CD4-positive, alpha-beta T cell treated with Interleukin-4 for 1 hour (primary cell): ENCODE data around the gene DAPP1.
A peak's percentile ranks its signal among the peaks of the same experiment; 100 is the strongest.

ENCODE experiments used
- DNase-seq, 2 donors: peaks; one replicate each; pipeline ENCODE4 v3.0.0-alpha.2; 2020 to 2022

DAPP1 gene

GRCh38 chr4:99857307-99857706 lies 40.7 kb downstream of the DAPP1 start:
- no peak for DNase-seq

- no peak for DNase-seq
Observed at GRCh38 chr4:99859618-99860017, 43.0 kb downstream of the DAPP1 start.

- DNase-seq = no peak
Observed at GRCh38 chr4:99860521-99860920, 43.9 kb downstream of the DAPP1 start.

DNA sequence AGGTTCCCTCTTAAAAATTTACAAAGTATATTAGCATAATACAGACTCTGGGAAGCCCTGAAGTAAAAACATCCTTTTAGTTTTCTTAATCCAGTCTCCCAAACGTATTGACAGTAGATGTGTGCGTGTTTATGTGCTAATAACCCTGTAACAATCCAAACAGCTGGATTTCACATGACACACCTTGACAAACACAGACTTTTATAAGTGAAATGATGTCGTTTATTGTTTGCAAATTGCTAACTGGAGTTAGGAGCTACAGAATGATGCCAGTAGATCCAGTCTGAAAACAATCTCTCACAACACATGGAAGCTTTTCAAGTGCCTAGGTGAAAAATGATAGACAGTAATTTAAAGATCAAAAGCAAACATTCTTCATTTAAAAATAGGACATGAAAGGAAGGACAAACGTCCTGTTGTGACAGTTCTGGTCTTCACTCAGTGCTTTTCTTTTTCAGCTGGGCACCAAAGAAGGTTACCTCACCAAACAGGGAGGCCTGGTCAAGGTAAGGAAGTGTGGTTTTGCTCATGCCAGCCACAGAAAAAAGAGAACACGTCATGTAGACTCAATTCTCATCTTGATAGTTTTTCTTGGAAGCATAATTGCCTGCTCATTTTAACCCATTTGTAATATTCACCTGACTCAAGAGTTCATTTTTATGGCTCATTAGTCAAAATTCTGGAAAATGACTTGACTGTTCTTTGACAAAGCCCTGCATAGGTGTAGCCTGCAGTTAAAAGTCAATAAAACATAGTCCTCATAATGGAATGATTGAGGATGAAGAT lies 44.7 kb downstream of the DAPP1 start:
- DNase-seq = no peak

- DNase-seq = no peak
Observed at GRCh38 chr4:99863804-99864203, 47.2 kb downstream of the DAPP1 start.

- no peak for DNase-seq
Observed at GRCh38 chr4:99868126-99868596, 51.5 kb downstream of the DAPP1 start.

- DNase-seq = no peak
Observed at GRCh38 chr4:99872570-99872969, 55.9 kb downstream of the DAPP1 start.

- no peak for DNase-seq
Observed at GRCh38 chr4:99875071-99875470, 58.4 kb downstream of the DAPP1 start.

DNA sequence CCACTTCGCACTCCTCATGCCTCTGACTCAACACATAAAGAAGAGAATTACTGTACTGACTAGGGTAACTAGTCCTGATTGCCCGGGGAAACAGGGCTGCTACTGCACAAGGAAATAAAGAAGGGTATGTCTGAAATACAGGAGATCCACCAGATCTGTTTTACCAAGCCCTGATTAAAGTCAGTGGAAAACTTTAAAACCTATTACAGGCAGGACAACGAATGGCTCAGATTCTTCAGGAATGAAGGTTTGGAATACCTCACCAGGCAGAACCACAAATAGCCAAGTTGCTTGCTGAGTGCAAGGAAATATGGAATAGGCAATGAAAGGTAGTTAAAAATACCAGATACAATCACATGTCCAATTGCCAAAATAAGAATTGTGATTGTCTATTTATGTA lies 60.3 kb downstream of the DAPP1 start:
- DNase-seq = no peak

DNA sequence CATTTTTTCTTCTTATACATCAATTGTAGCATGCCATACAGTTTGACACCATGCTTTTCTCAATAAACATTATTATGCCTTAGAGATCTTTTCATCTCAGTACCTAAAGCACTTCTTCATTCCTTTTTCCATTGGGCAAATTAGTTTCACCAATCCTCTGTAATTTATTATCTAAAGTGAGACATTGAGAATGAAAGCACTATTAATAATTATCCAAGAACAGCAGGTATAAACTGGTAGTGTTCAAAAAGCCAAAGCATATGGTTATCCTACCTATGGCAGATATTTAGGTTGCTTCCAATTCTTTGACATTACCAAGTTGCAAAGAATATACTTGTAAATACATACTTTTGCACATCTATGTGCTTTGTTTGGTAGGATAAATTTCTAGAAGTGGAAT lies 62.0 kb downstream of the DAPP1 start:
- DNase-seq = no peak

DNA sequence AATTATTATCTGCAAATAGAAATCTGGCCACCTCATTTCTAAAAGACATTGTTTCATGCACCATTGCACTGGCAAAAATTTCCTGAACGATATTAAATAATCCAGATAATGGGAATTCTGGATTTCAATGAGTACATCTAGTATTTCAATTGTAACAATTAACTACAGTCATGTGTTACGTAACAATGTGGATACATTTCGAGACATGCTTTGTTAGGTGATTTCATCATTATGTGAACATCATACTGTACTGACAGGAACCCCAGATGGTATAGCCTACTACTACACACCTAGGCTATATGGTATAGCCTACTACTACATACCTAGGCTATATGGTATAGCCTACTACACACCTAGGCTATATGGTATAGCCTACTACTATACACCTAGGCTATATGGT lies 62.8 kb downstream of the DAPP1 start:
- DNase-seq = no peak

GRCh38 chr4:99885063-99885664 lies 68.5 kb downstream of the DAPP1 start:
- peak; percentile 26 to 66 for DNase-seq

- no peak for DNase-seq
Observed at GRCh38 chr4:99885687-99886086, 69.1 kb downstream of the DAPP1 start.

GRCh38 chr4:99886146-99886545 lies 69.5 kb downstream of the DAPP1 start:
- no peak for DNase-seq

- DNase-seq = no peak
Observed at GRCh38 chr4:99887837-99888236, 71.2 kb downstream of the DAPP1 start.

DNA sequence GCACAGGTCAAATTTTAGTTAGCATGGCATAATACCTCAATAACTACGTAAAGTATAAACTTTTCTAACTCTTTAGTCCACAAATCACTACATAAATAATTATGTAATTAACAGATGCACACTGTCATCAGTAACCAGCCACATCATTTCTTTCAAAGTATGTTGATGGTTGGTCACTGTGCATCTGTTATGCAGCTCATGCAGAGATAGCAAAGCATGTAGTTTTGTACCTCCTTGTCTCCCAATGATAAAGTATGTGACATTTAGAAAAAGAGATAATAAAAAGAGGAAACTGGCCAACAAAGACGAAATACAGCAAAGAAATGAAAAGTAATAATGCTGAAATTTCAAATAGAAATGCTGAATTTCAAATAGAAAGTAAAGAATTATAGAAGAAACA lies 74.7 kb downstream of the DAPP1 start:
- no peak for DNase-seq

DNA sequence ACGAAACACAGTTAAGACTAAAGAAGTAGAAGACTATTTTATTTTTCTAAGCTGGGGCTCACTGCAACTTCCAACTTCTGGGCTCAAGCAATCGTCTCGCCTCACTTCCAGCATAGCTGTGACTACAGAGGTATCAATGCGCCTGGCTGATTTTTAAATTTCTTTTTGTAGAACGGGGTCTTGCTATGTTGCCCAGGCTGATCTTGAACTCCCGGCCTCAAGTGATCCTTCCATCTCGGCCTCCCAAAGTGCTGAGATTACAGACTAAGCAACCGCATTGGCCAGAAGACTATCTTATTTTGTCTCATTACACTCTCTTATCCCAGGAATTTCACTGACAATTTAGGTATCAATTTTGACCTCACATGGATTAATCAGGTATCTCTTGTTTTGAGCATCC lies 76.4 kb downstream of the DAPP1 start:
- DNase-seq = no peak

DNA sequence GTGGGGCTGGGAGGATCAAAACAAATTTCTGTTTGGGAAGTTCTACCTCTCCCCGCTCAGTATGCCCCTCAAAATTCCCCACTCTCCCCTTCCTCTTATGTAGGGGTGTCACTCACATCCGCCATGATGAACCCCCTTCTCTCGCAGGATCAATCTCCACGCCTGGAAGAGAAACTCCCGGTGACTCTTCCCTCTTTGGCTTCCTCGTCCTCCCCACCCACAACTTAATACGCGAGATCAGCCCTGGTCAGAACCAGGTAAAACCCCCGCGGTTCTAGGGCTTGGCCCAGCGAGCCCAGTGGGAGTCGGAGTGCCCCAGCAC lies 77.2 kb downstream of the DAPP1 start:
- DNase-seq = no peak

DNA sequence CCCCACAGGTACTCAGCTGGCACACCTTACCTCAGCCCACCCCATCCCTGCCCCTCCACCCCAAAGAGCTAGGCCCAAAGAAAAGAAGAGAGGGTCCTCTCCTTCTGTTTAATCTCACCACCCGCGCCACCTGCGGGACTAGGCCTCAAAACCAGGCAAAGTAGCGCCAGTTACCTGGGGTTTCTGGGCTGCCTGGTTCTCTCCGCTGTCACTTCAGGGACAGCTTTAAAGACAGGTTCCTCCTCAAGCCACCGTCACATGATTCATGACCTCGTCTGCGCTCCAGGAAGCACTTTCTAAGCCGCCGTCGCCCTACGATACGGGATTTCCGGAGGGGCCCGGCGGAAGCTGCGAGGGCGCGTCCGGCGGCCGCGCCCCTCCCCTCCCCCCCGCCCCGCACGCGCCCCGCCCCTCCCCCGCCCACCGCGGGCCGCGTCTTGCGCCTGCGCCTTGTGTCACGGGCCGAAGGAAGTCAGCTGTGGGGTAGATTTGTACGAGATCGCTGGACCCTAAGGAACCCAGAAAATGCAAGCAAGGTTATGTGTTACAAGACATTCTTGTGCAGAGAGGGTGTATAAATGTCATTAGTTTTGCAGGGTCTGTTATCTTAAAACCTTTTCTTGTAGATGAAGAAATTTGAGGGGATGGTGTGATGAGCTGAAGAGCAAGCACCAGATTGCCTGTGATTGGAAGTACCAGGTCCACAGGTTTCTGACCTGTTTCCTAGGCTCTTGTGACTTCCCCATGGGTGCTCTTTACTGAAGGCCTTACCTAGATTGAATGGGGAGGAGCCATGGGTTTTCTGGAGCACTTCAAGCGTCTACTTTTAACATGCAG lies 77.8 kb downstream of the DAPP1 start, which contains the start of gene LAMTOR3:
LAMTOR3 (minus strand) TSS at position 267 of the 837 bp plus-strand sequence. CDS start 464 bp downstream, outside the sequence.
- peak; percentile 94 to 95 for DNase-seq

- no peak for DNase-seq
Observed at GRCh38 chr4:99894998-99895397, 78.4 kb downstream of the DAPP1 start.

DNA sequence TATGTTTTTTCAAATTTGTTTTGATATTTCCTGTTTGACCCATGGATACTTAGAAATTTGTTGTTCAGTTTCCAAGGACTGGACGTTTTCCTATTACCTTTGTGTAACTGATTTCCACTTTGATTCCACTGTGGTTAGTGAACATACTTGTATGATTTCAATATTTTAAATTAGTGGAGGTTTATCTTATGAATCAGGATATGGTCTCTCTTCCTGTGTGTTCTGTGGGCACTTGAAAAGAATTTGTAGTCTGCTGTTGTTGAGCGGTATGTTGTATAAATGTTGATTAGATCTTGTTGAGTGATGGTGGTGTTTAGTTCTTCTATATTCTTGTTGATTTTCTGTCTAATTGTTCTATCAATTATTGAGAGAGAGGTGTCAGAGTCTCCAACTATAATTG lies 98.8 kb downstream of the DAPP1 start:
- DNase-seq = no peak

GRCh38 chr4:99917575-99917974 lies 100.9 kb downstream of the DAPP1 start:
- DNase-seq = no peak

- no peak for DNase-seq
Observed at GRCh38 chr4:99918656-99919055, 102.0 kb downstream of the DAPP1 start.
